Caki2 (cell line): ENCODE data around the gene SCUBE3. TPM values are rescaled to one million over a fixed set of nuclear protein-coding genes. Genes with fewer than 3 reads are reported as not detected.

ENCODE experiments used
- DNase-seq: peaks from one replicate; pipeline ENCODE4 v3.0.0-alpha.2; 2015; ENCODE audit warnings: low read depth
- in situ Hi-C: cut with HindIII; loops from 2 replicates; pipeline ENCODE4 v1.10.0; 2016; ENCODE audit warnings: low sequenced_read_pairs, low pct_unique_long_range_greater_than_20kb, mixed read lengths
- total RNA-seq: library from RNA; depleted of rRNA; stranded (reverse); fragments of >200 nt; shearing (Covaris generic); gene quantifications from 2 replicates; pipeline ENCODE4 v1.2.3, GENCODE V29; 2014; ENCODE audit warnings: low replicate concordance

SCUBE3 gene
- total RNA-seq, 1 experiment from 2014 or later: not detected

GRCh38 chr6:35282472-35282871 lies 68.7 kb downstream of the SCUBE3 start:
- DNase-seq: no peak
- in situ Hi-C loops: no loop called here

DNA sequence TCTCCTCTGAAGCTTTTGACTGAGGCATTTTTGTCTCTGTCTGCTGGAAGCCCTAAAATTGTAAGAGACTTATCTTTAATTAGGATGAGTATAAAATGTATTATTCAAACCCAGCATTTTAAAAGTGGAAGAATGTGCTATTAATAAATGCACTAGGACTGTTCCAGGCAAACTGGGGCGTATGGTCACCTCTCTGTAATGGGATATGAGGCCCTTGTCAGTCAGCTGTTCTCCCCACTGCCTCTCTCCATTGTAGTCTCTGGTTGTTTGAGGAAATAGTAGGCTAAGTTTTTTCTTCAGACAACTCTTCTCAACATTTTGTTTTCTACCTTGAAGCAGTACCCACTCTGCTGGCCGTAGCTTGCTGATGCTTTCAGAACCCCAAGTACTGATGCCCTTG lies 69.6 kb downstream of the SCUBE3 start:
- in situ Hi-C loops: no loop called here

DNA sequence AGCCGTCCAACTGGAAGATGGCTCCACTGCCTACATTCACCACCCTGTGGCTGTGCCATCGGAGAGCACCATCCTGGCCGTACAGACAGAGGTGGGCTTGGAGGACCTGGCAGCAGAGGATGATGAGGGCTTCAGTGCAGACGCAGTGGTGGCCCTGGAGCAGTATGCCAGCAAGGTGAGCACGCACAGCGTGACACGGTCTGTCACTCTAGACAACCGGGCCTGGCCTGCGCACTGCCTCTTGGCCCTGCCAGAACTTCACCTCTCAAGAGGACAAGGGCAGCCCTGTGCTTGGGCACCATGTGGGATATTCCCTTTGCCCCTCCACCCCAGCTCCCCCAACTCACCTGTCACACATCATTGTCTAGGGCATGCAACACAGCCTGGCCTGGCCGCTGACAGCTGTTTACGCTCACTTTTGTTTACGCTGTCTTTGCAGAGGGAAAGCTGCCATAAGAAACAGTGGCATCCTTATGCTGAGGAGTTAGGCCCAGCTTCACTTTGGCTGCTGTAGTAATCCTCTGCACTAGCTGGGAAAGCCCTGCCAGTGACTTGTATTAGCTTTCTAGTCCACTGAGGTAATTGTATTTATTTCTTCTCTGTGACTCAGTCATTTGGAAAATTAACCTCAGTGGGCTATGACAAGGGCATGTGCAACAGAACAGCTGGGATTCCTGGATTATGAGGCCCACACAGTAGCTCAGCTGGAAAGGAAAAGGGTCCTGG lies 74.1 kb downstream of the SCUBE3 start:
- in situ Hi-C loops: no loop called here
- no peak for DNase-seq

More for the DNA sequence above, 69.6 kb downstream of the SCUBE3 start:
- no peak for DNase-seq

GRCh38 chr6:35288834-35289233 lies 75.1 kb downstream of the SCUBE3 start:
- no peak for DNase-seq
- in situ Hi-C loops: no loop called here

DNA sequence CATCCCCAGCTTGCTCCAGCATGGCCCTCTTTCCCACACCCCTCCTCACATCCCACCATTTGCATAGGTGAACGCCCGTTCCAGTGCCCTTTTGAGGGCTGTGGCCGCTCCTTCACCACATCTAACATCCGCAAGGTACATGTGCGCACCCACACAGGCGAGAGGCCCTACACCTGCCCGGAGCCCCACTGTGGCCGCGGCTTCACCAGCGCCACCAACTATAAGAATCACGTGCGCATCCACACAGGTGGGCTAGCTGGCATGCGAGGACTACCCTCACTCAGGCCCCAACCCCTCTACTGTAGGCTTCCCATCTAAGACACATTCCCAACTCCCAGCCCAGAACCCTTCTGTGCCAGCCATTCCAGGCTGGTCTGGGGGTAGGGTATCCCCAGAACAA lies 77.7 kb downstream of the SCUBE3 start:
- in situ Hi-C loops: no loop called here
- no peak for DNase-seq

DNA sequence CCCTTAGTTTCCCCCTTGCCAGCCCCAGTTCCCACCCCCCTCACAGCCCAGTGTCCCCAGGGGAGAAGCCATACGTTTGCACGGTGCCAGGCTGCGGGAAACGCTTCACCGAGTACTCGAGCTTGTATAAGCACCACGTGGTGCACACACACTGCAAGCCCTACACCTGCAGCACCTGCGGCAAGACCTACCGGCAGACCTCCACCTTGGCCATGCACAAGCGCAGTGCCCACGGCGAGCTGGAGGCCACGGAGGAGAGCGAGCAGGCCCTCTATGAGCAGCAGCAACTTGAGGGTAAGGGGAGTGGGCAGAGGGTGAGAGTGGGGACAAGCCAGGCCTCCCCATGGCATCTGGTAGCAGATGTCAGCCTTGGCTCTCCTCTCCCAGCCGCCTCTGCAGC lies 78.7 kb downstream of the SCUBE3 start:
- in situ Hi-C loops: no loop called here
- no peak for DNase-seq

GRCh38 chr6:35293681-35294080 lies 79.9 kb downstream of the SCUBE3 start:
- in situ Hi-C loops: no loop called here
- no peak for DNase-seq

- in situ Hi-C loops: no loop called here
- peak; percentile 22 for DNase-seq
These were observed 80.7 kb downstream of the SCUBE3 start for GRCh38 chr6:35294308-35294945.

GRCh38 chr6:35295036-35295435 lies 81.3 kb downstream of the SCUBE3 start:
- DNase-seq: no peak
- in situ Hi-C loops: no loop called here

GRCh38 chr6:35295521-35296315 lies 82.0 kb downstream of the SCUBE3 start:
- DNase-seq: no peak
- in situ Hi-C loops: no loop called here

DNA sequence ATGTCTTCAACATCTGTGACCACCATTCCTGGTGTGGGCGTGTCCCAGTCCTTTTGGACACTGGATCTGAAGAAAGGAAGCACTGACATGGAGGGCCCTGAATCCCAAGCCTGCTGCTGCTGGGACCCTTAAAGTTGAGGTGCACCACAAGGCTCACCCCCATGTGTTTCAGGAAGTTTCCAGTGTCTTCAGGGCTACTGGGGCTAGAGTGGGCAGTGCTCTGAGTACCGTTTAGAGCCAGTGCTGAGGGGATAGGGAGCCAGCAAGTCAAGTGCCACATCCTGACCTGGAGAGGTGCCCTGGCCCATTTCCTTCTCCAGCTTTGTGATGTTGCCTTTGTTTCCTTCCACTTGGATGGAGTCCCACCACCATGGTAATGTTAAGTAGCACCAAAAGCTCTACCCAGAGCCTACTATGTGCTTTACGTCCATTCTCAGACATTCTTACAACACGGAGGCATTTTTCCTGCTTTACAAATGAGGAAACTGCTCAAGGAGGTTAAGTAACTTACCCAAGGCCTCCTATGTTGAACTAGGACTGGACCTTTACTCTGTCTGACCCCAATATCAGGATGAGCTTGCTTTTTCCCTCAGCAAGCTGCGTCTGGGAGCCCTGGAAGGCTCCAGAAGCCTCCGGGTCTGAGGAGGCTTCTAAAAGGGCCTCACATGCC lies 83.3 kb downstream of the SCUBE3 start:
- DNase-seq: no peak
- in situ Hi-C loops: no loop called here

DNA sequence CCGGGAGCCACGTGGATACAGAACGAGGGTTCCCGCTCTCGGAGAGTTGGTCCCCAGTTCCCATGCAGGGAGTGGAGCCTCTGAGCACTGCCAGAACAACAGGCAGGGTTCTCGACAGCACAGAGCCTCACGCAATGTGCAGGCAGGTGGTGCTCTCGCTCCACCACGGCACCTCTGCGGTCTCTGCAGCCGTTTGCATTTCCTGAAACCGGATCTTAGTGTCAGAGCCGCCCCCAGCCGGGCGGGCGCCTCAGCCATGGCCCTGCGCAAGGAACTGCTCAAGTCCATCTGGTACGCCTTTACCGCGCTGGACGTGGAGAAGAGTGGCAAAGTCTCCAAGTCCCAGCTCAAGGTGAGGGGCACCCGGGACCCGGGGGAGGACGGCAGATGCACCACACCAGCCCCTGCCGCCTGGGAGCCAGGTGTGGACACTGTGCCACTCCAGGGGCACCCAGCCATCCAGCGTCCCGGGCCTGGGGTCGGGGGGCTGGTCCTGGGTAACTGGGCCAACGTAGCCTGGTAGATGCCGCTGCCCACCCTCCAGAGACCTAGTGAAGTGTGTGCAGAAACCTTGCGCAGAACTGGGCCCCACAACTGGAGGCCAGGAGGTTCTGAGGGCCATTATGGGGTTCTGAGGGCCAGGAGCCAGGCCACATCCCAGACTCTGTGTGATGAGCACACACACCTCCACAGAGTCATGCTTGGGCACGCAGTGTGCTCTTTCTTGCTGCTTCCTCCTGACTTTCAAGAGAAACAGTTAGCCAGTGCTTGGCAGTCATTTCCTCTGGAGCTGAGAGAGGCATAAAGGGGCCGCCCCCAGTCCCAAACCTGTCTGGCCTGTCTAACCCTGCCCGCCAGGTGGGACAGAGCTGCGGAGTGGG lies 84.1 kb downstream of the SCUBE3 start, which contains the start of gene DEF6:
Gene DEF6, plus strand, starts transcription at position 218 of the 881 bp plus-strand sequence. Its CDS starts 39 bp downstream, at position 257.
- peak; percentile 71 for DNase-seq
- in situ Hi-C loops: no loop called here

DNA sequence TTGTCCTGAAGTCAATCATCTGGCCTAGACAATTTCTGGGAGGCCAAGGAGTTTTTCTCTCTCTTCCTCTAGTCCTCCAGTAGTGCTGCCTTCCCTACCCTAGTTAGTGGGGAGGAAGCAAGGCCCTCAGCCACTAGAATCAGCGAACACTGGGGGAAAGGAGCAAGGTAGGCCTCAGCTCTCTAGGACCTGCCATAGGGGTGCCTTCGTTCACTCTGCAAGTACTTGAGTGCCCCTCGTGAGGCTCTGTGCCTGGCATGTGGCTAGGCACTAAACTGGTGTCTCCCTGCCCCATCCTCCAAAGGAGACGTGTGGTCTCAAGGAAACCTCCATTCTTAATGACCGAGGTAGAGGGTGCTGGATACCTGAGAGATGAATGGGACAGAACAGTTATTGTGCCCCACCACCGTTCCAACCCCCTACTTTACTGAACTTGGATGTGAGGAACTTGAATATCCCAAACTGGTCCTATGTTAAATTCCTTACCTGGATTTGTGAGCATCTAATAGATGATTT lies 84.9 kb downstream of the SCUBE3 start:
- in situ Hi-C loops: no loop called here
- DNase-seq: no peak

GRCh38 chr6:35299674-35300073 lies 85.9 kb downstream of the SCUBE3 start:
- no peak for DNase-seq
- in situ Hi-C loops: no loop called here

GRCh38 chr6:35300848-35301247 lies 87.1 kb downstream of the SCUBE3 start:
- no peak for DNase-seq
- in situ Hi-C loops: no loop called here
